Stomach (tissue), 4 donors: ENCODE measurements around the gene ADGRA1.

Source experiments
- CTCF ChIP-seq, 7 experiments: fragments of 450-650 bp in 4 of 7; fragments of 200-600 bp in 3 of 7; sonication (generic) in 3 of 7; IDR thresholded peaks; one replicate each; pipeline ENCODE4 v1.5.1; 2016 to 2019; ENCODE audit warnings: antibody characterized with exemption in 7 of 7, control low read depth in 2 of 7, mild to moderate bottlenecking in 1 of 7
- POLR2AphosphoS5 ChIP-seq, 3 donors: sonication (generic); formaldehyde crosslinking; IDR thresholded peaks; one replicate each; pipeline ENCODE4 v1.6.1; 2016; ENCODE audit warnings: antibody characterized with exemption in 3 of 3

DNA sequence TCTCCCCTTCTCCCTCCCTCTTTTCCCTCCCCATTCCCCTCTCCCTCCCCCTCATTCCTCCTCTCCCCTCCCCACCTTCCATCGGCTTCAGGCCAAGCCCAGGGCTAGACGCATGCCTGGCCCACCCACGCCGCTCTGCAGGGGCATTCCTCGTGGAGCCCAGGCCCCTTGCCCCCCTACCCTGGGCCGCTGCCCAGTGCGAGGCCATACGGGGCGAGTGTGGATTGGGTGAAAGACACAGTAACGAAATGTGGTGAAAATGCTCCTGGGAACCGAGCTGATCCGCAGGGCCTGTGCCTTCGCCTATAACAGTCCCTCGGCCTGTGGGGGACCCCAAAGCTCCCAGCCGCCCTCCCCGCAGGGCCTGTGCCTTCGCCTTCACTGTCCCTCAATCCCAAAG lies 28.3 kb downstream of the ADGRA1 start:
- TF ChIP-seq CTCF (IDR thresholded peaks at IDR 0.05) (no peak), POLR2AphosphoS5 (IDR thresholded peaks at IDR 0.05) (no peak)
